Measurements from ENCODE around the gene ANKRD6. TPM values are rescaled to one million over a fixed set of nuclear protein-coding genes. Genes with fewer than 3 reads are reported as not detected.

ANKRD6 gene
- total RNA-seq, 1 experiment from 2014 or later = 13.9 TPM

DNA sequence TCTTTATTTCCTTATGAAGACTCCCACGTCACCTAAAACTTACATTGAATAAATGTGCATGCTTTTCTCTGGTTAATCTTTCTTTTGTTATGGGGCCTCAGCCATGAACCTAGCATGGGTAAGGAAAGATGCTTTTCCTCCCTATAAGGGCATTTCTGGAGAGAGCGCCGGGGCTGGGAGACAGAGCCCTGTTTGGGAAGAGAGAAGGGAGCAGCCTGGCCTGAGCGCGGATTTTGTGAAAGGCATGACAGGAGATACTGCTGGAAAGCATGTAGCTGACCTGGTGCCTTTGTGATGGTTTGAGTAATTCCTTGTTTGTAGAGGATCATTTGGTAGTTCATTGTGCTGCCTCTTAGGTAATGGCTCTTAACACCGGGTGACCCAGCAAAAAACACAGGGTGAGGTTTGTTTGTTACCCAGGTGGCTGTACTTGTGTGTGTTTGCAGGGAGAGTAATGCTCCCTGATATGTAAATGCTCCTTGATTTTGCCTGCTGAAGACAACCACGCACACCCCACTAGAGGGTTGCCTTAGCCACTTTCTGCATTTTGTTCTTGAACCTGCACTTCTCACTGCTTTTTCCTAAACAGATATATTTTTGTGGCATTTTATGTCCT lies 59.2 kb downstream of the ANKRD6 start (continued):
- TF ChIP-seq, protein P1, sequence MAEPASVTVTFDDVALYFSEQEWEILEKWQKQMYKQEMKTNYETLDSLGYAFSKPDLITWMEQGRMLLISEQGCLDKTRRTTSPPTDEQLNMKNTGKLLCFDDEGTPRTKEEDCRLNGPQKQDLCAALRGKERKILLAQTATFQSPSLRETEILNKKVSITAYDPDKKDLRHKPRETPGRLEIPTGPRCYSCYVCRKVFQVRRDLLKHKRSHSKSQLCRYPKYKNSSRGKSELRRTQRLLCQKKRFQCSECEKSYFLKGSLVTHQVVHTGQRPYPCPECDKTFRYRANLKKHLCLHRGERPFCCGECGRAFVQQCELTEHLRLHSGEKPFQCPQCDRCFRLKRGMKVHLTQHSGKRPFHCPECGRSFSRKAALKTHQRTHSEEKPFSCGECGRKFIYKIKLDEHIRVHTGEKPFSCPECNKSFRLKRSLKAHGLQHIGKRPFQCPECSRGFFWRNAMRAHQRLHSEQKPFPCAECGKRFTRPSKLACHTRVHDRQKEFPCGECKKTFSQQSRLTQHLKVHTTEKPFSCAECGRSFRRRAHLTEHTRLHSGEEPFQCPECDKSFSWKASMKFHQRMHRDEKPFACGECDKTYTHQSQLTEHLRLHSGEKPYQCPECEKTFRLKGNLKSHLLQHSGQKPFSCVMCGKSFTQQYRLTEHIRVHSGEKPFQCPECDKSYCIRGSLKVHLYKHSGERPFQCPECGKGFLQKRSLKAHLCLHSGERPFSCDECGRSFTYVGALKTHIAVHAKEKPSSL (CRISPR knock-in tag; conservative IDR thresholded peaks at IDR 0.05) = no peak
- no peak for TF ChIP-seq ELF4 (CRISPR knock-in tag; IDR thresholded peaks at IDR 0.05; ENCODE audit: low read depth)
- TF ChIP-seq SP1 (CRISPR knock-in tag; conservative IDR thresholded peaks at IDR 0.05) = no peak
- no peak for TF ChIP-seq NR2C2 (CRISPR knock-in tag; IDR thresholded peaks at IDR 0.05)
- no peak for TF ChIP-seq GRHL2 (CRISPR knock-in tag; IDR thresholded peaks at IDR 0.05; ENCODE audit: insufficient replicate concordance, severe bottlenecking)
- TF ChIP-seq, protein P2, sequence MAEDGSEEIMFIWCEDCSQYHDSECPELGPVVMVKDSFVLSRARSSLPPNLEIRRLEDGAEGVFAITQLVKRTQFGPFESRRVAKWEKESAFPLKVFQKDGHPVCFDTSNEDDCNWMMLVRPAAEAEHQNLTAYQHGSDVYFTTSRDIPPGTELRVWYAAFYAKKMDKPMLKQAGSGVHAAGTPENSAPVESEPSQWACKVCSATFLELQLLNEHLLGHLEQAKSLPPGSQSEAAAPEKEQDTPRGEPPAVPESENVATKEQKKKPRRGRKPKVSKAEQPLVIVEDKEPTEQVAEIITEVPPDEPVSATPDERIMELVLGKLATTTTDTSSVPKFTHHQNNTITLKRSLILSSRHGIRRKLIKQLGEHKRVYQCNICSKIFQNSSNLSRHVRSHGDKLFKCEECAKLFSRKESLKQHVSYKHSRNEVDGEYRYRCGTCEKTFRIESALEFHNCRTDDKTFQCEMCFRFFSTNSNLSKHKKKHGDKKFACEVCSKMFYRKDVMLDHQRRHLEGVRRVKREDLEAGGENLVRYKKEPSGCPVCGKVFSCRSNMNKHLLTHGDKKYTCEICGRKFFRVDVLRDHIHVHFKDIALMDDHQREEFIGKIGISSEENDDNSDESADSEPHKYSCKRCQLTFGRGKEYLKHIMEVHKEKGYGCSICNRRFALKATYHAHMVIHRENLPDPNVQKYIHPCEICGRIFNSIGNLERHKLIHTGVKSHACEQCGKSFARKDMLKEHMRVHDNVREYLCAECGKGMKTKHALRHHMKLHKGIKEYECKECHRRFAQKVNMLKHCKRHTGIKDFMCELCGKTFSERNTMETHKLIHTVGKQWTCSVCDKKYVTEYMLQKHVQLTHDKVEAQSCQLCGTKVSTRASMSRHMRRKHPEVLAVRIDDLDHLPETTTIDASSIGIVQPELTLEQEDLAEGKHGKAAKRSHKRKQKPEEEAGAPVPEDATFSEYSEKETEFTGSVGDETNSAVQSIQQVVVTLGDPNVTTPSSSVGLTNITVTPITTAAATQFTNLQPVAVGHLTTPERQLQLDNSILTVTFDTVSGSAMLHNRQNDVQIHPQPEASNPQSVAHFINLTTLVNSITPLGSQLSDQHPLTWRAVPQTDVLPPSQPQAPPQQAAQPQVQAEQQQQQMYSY (CRISPR knock-in tag; IDR thresholded peaks at IDR 0.05) = no peak
- TF ChIP-seq, protein P3, sequence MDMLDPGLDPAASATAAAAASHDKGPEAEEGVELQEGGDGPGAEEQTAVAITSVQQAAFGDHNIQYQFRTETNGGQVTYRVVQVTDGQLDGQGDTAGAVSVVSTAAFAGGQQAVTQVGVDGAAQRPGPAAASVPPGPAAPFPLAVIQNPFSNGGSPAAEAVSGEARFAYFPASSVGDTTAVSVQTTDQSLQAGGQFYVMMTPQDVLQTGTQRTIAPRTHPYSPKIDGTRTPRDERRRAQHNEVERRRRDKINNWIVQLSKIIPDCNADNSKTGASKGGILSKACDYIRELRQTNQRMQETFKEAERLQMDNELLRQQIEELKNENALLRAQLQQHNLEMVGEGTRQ (CRISPR knock-in tag; IDR thresholded peaks at IDR 0.05) = no peak

DNA sequence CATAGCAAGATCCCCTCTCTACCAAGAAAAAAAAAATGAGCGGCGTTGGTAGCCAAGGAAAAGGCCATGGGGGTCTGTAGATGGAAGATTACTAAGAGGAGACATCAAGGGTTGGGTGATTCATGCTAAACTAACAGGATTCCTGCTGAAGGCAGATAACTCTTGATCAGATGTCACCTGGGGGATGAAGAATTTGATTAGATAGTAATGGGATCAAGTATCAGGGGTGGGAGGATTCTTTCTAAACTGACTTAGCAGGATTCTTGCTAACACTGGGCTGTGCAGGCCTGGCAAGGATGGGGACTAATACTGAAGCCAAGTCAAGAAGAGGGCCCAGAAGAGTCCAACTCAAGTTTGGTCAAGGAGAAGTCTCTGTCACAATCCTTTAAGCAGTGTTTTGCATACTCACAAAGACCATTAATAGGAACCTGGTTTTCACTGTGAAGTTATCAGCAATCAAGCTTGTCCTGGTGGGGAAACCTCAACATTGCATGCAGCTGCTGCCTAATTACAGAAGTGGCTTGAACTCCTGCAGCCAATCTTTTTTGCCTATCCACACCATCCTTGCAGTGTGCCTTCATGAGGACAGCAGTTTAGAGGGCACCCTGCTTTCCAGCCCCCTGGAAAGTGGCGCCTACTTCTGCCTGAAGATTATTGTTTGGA lies 61.3 kb downstream of the ANKRD6 start:
- H3K36me3 Mint-ChIP-seq = no peaks in the 10 kb centered on the region
- POLR2A ChIA-PET = no interaction called here
- H3K27ac Mint-ChIP-seq = no peak overlapping the region
- H3K4me3 Mint-ChIP-seq = no peak overlapping the region
- H3K27me3 Mint-ChIP-seq (ENCODE audit: low read depth) = peaks cover 5% of the 10 kb centered on the region; the same call in 1 of the 2 replicates
- CTCF ChIA-PET = interaction anchor here (0.9 to 1.2 kb wide), 7 partner anchors 10 to 122 kb away, joined by 3 to 6 read pairs (median 3); no protein-coding TSS in a partner anchor
- H3K4me1 Mint-ChIP-seq = peaks cover 36% of the 10 kb centered on the region
- no peaks in the 10 kb centered on the region for H3K9me3 Mint-ChIP-seq
- DNase-seq (ENCODE audit: low spot score) (no peak), ATAC-seq (peak; percentile 64)
- TF ChIP-seq NR2C2 (CRISPR knock-in tag; IDR thresholded peaks at IDR 0.05) = no peak
- TF ChIP-seq, protein P4, sequence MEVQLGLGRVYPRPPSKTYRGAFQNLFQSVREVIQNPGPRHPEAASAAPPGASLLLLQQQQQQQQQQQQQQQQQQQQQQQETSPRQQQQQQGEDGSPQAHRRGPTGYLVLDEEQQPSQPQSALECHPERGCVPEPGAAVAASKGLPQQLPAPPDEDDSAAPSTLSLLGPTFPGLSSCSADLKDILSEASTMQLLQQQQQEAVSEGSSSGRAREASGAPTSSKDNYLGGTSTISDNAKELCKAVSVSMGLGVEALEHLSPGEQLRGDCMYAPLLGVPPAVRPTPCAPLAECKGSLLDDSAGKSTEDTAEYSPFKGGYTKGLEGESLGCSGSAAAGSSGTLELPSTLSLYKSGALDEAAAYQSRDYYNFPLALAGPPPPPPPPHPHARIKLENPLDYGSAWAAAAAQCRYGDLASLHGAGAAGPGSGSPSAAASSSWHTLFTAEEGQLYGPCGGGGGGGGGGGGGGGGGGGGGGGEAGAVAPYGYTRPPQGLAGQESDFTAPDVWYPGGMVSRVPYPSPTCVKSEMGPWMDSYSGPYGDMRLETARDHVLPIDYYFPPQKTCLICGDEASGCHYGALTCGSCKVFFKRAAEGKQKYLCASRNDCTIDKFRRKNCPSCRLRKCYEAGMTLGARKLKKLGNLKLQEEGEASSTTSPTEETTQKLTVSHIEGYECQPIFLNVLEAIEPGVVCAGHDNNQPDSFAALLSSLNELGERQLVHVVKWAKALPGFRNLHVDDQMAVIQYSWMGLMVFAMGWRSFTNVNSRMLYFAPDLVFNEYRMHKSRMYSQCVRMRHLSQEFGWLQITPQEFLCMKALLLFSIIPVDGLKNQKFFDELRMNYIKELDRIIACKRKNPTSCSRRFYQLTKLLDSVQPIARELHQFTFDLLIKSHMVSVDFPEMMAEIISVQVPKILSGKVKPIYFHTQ (CRISPR knock-in tag; IDR thresholded peaks at IDR 0.05) = no peak
- TF ChIP-seq ZNF138 (CRISPR knock-in tag; conservative IDR thresholded peaks at IDR 0.05) = no peak
- TF ChIP-seq SP1 (CRISPR knock-in tag; conservative IDR thresholded peaks at IDR 0.05) = no peak
- no peak for TF ChIP-seq CBFB (CRISPR knock-in tag; IDR thresholded peaks at IDR 0.05; ENCODE audit: low read depth)
- TF ChIP-seq, protein P5, sequence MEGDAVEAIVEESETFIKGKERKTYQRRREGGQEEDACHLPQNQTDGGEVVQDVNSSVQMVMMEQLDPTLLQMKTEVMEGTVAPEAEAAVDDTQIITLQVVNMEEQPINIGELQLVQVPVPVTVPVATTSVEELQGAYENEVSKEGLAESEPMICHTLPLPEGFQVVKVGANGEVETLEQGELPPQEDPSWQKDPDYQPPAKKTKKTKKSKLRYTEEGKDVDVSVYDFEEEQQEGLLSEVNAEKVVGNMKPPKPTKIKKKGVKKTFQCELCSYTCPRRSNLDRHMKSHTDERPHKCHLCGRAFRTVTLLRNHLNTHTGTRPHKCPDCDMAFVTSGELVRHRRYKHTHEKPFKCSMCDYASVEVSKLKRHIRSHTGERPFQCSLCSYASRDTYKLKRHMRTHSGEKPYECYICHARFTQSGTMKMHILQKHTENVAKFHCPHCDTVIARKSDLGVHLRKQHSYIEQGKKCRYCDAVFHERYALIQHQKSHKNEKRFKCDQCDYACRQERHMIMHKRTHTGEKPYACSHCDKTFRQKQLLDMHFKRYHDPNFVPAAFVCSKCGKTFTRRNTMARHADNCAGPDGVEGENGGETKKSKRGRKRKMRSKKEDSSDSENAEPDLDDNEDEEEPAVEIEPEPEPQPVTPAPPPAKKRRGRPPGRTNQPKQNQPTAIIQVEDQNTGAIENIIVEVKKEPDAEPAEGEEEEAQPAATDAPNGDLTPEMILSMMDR (IDR thresholded peaks at IDR 0.05) = no peak
- TF ChIP-seq PRRX2 (CRISPR knock-in tag; IDR thresholded peaks at IDR 0.05) = no peak
- TF ChIP-seq NR1H2 (CRISPR knock-in tag; IDR thresholded peaks at IDR 0.05) = no peak
- no peak for TF ChIP-seq IRF2 (CRISPR knock-in tag; IDR thresholded peaks at IDR 0.05; ENCODE audit: borderline replicate concordance, low read depth)
- TF ChIP-seq, protein P6, sequence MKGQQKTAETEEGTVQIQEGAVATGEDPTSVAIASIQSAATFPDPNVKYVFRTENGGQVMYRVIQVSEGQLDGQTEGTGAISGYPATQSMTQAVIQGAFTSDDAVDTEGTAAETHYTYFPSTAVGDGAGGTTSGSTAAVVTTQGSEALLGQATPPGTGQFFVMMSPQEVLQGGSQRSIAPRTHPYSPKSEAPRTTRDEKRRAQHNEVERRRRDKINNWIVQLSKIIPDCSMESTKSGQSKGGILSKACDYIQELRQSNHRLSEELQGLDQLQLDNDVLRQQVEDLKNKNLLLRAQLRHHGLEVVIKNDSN (CRISPR knock-in tag; IDR thresholded peaks at IDR 0.05) = no peak
- no peak for TF ChIP-seq TCF7 (CRISPR knock-in tag; IDR thresholded peaks at IDR 0.05; ENCODE audit: low read depth)
- TF ChIP-seq NFATC4 (CRISPR knock-in tag; IDR thresholded peaks at IDR 0.05) = no peak
- TF ChIP-seq, protein P3 (CRISPR knock-in tag; IDR thresholded peaks at IDR 0.05) = no peak
- no peak for TF ChIP-seq FOXJ3 (CRISPR knock-in tag; IDR thresholded peaks at IDR 0.05; ENCODE audit: borderline replicate concordance)
